ENCODE measurements around the gene LHFPL6. TPM values are rescaled to one million over a fixed set of nuclear protein-coding genes. Genes with fewer than 3 reads are reported as not detected.
A peak's percentile ranks its signal among the peaks of the same experiment; 100 is the strongest.

Gene LHFPL6
- total RNA-seq, 1 experiment from 2014 or later: 8.9 TPM

DNA sequence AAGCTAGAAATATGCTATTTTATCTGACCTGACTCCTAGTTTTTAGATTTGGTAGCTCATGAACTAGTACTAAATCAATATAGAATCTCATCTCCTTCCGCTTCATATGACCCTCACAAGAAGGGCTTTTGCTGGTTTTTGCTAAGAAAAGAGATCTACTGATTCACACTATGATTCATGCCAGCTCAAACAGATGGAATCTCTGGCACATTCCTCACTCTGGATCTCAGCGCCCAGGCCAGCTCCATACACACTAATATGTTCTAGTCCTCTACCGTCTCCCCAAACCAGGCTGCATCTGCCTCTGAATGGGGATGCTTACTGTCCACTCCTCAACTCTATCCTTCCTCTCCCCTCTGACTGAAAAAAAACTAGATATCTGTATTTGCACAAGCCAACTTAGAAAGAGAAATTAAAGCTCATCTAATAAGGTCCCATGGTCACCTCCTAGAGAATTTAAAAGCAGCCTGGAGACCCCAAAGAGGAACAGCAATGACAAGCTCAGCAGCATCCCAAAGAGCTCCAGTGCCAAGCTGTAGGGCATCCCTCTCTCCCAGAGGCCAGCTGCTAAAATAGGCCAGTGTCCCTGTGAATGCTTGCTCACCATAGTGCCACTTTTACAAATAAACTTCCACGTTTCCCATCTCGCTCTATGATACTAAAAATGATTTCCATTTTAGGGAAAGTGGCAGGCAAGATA, 74.9 kb downstream of the LHFPL6 start:
- Mint-ChIP-seq H3K36me3 (ENCODE audit: insufficient read depth, unreplicated experiment) (no peaks in the 10 kb centered on the region), H3K4me3 (ENCODE audit: unreplicated experiment) (no peak overlapping the region), H3K27me3 (ENCODE audit: insufficient read depth, unreplicated experiment) (no peaks in the 10 kb centered on the region), H3K4me1 (ENCODE audit: insufficient read depth, unreplicated experiment) (peaks cover 19% of the 10 kb centered on the region), H3K9me3 (ENCODE audit: unreplicated experiment) (no peaks in the 10 kb centered on the region), H3K27ac (ENCODE audit: low read depth, unreplicated experiment) (peak overlapping the region; percentile 70)
- no TSS peak for BruUV-seq (replicated peaks)
- TF ChIP-seq, protein P1, sequence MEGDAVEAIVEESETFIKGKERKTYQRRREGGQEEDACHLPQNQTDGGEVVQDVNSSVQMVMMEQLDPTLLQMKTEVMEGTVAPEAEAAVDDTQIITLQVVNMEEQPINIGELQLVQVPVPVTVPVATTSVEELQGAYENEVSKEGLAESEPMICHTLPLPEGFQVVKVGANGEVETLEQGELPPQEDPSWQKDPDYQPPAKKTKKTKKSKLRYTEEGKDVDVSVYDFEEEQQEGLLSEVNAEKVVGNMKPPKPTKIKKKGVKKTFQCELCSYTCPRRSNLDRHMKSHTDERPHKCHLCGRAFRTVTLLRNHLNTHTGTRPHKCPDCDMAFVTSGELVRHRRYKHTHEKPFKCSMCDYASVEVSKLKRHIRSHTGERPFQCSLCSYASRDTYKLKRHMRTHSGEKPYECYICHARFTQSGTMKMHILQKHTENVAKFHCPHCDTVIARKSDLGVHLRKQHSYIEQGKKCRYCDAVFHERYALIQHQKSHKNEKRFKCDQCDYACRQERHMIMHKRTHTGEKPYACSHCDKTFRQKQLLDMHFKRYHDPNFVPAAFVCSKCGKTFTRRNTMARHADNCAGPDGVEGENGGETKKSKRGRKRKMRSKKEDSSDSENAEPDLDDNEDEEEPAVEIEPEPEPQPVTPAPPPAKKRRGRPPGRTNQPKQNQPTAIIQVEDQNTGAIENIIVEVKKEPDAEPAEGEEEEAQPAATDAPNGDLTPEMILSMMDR (IDR thresholded peaks at IDR 0.05; ENCODE audit: unreplicated experiment): no peak
- DNase-seq (ENCODE audit: unreplicated experiment): peak; percentile 76
- ChIA-PET CTCF (interaction anchor here (0.5 to 1.7 kb wide), 11 partner anchors 12 to 1686 kb away, joined by 3 to 8 read pairs (median 3); partner anchors contain the start of gene LHFPL6), POLR2A (interaction anchor here (1.3 to 1.8 kb wide), 5 partner anchors 11 to 18 kb away, joined by 3 to 8 read pairs (median 4); no protein-coding TSS in a partner anchor)
- intact Hi-C loops (cut with micrococcal nuclease): no loop called here

DNA sequence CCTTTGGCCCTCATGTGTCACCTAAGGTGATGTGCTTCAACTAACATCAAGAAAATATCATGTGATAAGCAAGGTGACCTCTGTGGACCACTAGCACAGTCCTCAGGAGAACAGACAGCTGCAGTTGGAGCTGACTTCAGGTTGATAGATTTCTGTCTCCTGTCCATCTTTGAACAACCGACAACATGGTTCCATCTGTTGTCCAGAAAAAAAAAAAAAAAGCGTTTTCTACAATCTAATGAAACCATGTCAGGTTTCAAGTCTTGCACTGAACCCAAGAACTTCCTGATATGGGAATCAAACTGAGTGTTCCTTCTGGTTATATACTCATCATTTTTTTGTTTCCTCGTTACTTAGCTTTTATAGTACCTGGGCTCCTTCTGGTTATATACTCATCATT, 75.7 kb downstream of the LHFPL6 start:
- Mint-ChIP-seq H3K4me1 (ENCODE audit: insufficient read depth, unreplicated experiment) (peaks cover 18% of the 10 kb centered on the region), H3K4me3 (ENCODE audit: unreplicated experiment) (no peak overlapping the region), H3K36me3 (ENCODE audit: insufficient read depth, unreplicated experiment) (no peaks in the 10 kb centered on the region), H3K9me3 (ENCODE audit: unreplicated experiment) (no peaks in the 10 kb centered on the region), H3K27me3 (ENCODE audit: insufficient read depth, unreplicated experiment) (no peaks in the 10 kb centered on the region), H3K27ac (ENCODE audit: low read depth, unreplicated experiment) (no peak overlapping the region)
- TF ChIP-seq, protein P1 (IDR thresholded peaks at IDR 0.05; ENCODE audit: unreplicated experiment): no peak
- intact Hi-C loops (cut with micrococcal nuclease): no loop called here
- DNase-seq (ENCODE audit: unreplicated experiment): no peak
- ChIA-PET CTCF (interaction anchor here (0.6 to 1.7 kb wide), 5 partner anchors 11 to 1685 kb away, joined by 3 to 8 read pairs (median 3); no protein-coding TSS in a partner anchor), POLR2A (interaction anchor here (1.3 to 1.8 kb wide), 5 partner anchors 12 to 17 kb away, joined by 3 to 8 read pairs (median 4); no protein-coding TSS in a partner anchor)
- BruUV-seq (replicated peaks): no TSS peak

DNA sequence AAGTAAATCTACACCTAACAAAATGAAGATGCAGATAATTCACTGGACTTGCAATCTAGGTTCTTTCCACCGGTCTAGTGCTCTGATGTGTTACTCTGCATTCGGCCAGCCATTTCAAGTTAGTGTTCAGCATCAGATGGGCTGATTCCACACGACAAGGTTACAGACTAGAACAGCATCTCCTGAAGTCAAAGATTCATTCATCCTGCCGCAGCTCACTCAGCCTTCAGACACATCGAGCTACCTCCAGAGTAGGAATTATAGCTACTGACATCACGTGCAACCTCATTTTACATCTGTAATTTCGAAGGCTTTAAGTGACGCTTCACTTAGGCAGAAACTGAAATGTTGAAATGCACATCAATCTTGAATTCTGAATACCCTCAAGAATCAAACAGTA, 76.5 kb downstream of the LHFPL6 start:
- POLR2A ChIA-PET: no interaction called here
- H3K27ac Mint-ChIP-seq (ENCODE audit: low read depth, unreplicated experiment): no peak overlapping the region
- no TSS peak for BruUV-seq (replicated peaks)

DNA sequence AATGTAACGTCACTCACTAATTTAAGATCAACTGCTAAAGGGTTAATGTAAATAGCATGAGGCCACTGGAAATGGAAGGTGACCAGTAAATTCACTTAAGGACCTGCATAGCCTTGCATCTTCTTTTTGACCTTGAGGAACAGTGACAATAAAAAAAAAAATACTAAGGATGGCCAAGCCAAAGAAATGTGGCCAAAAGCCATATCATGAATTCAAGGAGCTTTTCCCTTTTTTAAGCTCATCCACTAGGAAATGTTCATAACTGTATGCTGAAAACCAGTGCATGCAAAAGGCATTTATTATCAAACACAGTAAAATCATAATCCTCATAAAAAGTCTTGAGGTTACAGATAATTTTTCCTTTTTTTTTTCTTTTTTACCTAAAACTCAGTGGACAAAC, 77.5 kb downstream of the LHFPL6 start:
- H3K4me1 Mint-ChIP-seq (ENCODE audit: insufficient read depth, unreplicated experiment): peaks cover 12% of the 10 kb centered on the region
- no peak overlapping the region for H3K27ac Mint-ChIP-seq (ENCODE audit: low read depth, unreplicated experiment)
- TF ChIP-seq, protein P1 (IDR thresholded peaks at IDR 0.05; ENCODE audit: unreplicated experiment): no peak
- DNase-seq (ENCODE audit: unreplicated experiment): no peak
- intact Hi-C loops (cut with micrococcal nuclease): no loop called here
- POLR2A ChIA-PET: interaction anchor here (0.6 kb wide), 2 partner anchors 16 to 28 kb away, joined by 3 read pairs; no protein-coding TSS in a partner anchor
- no TSS peak for BruUV-seq (replicated peaks)
- CTCF ChIA-PET: interaction anchor here (0.6 kb wide), 1 partner anchor 38 kb away, joined by 3 read pairs; no protein-coding TSS in a partner anchor
- no peaks in the 10 kb centered on the region for H3K27me3 Mint-ChIP-seq (ENCODE audit: insufficient read depth, unreplicated experiment)
- H3K4me3 Mint-ChIP-seq (ENCODE audit: unreplicated experiment): no peak overlapping the region
- H3K36me3 Mint-ChIP-seq (ENCODE audit: insufficient read depth, unreplicated experiment): no peaks in the 10 kb centered on the region
- H3K9me3 Mint-ChIP-seq (ENCODE audit: unreplicated experiment): no peaks in the 10 kb centered on the region

More for the DNA sequence above, 76.5 kb downstream of the LHFPL6 start:
- no peak for DNase-seq (ENCODE audit: unreplicated experiment)
- TF ChIP-seq, protein P1 (IDR thresholded peaks at IDR 0.05; ENCODE audit: unreplicated experiment): no peak
- Mint-ChIP-seq H3K4me1 (ENCODE audit: insufficient read depth, unreplicated experiment) (peaks cover 12% of the 10 kb centered on the region), H3K4me3 (ENCODE audit: unreplicated experiment) (no peak overlapping the region), H3K36me3 (ENCODE audit: insufficient read depth, unreplicated experiment) (no peaks in the 10 kb centered on the region), H3K27me3 (ENCODE audit: insufficient read depth, unreplicated experiment) (no peaks in the 10 kb centered on the region), H3K9me3 (ENCODE audit: unreplicated experiment) (no peaks in the 10 kb centered on the region)
- intact Hi-C loops (cut with micrococcal nuclease): no loop called here
- CTCF ChIA-PET: interaction anchor here (0.6 to 1.7 kb wide), 2 partner anchors 10 to 110 kb away, joined by 3 to 8 read pairs; no protein-coding TSS in a partner anchor

Data from MCF 10A (cell line).